K562 (cell line): Measurements from ENCODE around the gene CPPED1. TPM values are rescaled to one million over a fixed set of nuclear protein-coding genes. Genes with fewer than 3 reads are reported as not detected.

ENCODE experiments used
- ATAC-seq: fragments of 200-7000 bp; cut with Tn5 transposase; 3 replicates; pipeline ENCODE4 v1.9.1; 2020; ENCODE audit warnings: moderate library complexity
- BruUV-seq: library from RNA; stranded (reverse); fragments of 400-500 nt; replicated peaks from 2 replicates; lab custom pipeline; 2021; lab: Mats Ljungman, UMichigan
- CTCF ChIA-PET: fragments of 300-600 bp; formaldehyde crosslinking; extraction: SDS; loops from one replicate; lab custom pipeline; 2021; ENCODE audit warnings: low intra/inter-chr PET ratio; lab: Yijun Ruan, JAX
- POLR2A ChIA-PET: fragments of 300-600, 350-650 bp; sonication (Branson Sonifier 250); formaldehyde crosslinking; extraction: SDS; loops from one replicate; lab custom pipeline; 2021; ENCODE audit warnings: antibody characterized with exemption, inconsistent platforms; lab: Yijun Ruan, JAX
- DNase-seq, 4 experiments: peaks; one replicate each; pipeline versions ENCODE4 v3.0.0 to v3.0.0-alpha.2; 2011 to 2018; ENCODE audit warnings: low spot score in 3 of 4, mixed read lengths in 3 of 4; ENCODE audit errors: extremely low read depth in 1 of 4
- FAIRE-seq: peaks from 2 replicates; lab custom pipeline; 2011; peaks lifted over from hg19 to GRCh38; lab: Jason Lieb, UNC
- H2AFZ ChIP-seq: 2 replicates; pipeline ENCODE4 v1.6.0; 2011; ENCODE audit warnings: low read depth, low read length, control low read depth, inconsistent platforms
- H3K27ac ChIP-seq: fragments of 200-600 bp; 3 replicates; pipeline ENCODE4 v1.8.0; 2011; ENCODE audit warnings: low read depth, mild to moderate bottlenecking, control low read depth, inconsistent platforms, low read length, moderate library complexity, mixed read lengths; ENCODE audit errors: extremely low read depth
- H3K27me3 ChIP-seq, 2 experiments: fragments of 300-600 bp in 1 of 2; 2 replicates in 1 of 2; 3 replicates in 1 of 2; pipeline versions ENCODE4 v1.6.0 to v1.8.0; 2011; ENCODE audit warnings: inconsistent platforms in 2 of 2, low read length in 2 of 2, mild to moderate bottlenecking in 1 of 2, mixed read lengths in 1 of 2, moderate library complexity in 1 of 2; ENCODE audit not compliant: control insufficient read depth in 2 of 2, insufficient read depth in 2 of 2
- H3K36me3 ChIP-seq: fragments of 300-600 bp; 3 replicates; pipeline ENCODE4 v1.8.0; 2011; ENCODE audit warnings: mild to moderate bottlenecking, low read length, inconsistent platforms; ENCODE audit not compliant: control insufficient read depth, insufficient read depth
- H3K4me1 ChIP-seq, 2 experiments: fragments of 200-600 bp in 1 of 2; replicated peaks in 1 of 2; 2 replicates in 1 of 2; 3 replicates in 1 of 2; pipeline versions ENCODE4 v1.5.1 to v1.8.0; 2011; ENCODE audit warnings: inconsistent platforms in 2 of 2, low read length in 2 of 2, mild to moderate bottlenecking in 1 of 2, mixed read lengths in 1 of 2, moderate library complexity in 1 of 2; ENCODE audit not compliant: control insufficient read depth in 2 of 2, insufficient read depth in 2 of 2
- H3K4me2 ChIP-seq: 2 replicates; pipeline ENCODE4 v1.6.1; 2011; ENCODE audit warnings: low read length, control low read depth, inconsistent platforms, mixed read lengths; ENCODE audit not compliant: insufficient read depth
- H3K4me3 ChIP-seq: fragments of 200-600 bp; sonication (generic), shearing (Covaris generic); 2 replicates; pipeline ENCODE4 v1.5.1; 2016; ENCODE audit warnings: control low read depth, inconsistent platforms
- H3K79me2 ChIP-seq: fragments of 200-600 bp; 3 replicates; pipeline ENCODE4 v1.8.0; 2011; ENCODE audit warnings: low read length, inconsistent platforms; ENCODE audit not compliant: control insufficient read depth, insufficient read depth
- H3K9ac ChIP-seq, 2 experiments: 2 replicates each; pipeline versions ENCODE4 v1.6.0 to v1.6.1; 2011; ENCODE audit warnings: low read depth in 2 of 2, low read length in 2 of 2, control low read depth in 1 of 2, inconsistent platforms in 1 of 2, mild to moderate bottlenecking in 1 of 2, mixed read lengths in 1 of 2; ENCODE audit not compliant: insufficient read depth in 1 of 2
- H3K9me1 ChIP-seq: one replicate; pipeline ENCODE4 v1.6.0; 2011; ENCODE audit warnings: inconsistent platforms, mild to moderate bottlenecking, low read length, moderate library complexity; ENCODE audit not compliant: control insufficient read depth, insufficient read depth
- H3K9me3 ChIP-seq: replicated peaks from 2 replicates; pipeline ENCODE4 v1.5.1; 2011; ENCODE audit warnings: low read depth, low read length, inconsistent platforms; ENCODE audit not compliant: control insufficient read depth, insufficient read depth
- H4K20me1 ChIP-seq: replicated peaks from 2 replicates; pipeline ENCODE4 v1.6.1; 2011; ENCODE audit warnings: low read length, inconsistent platforms, mixed read lengths; ENCODE audit not compliant: control insufficient read depth, insufficient read depth
- BDP1 ChIP-seq: IDR thresholded peaks from 3 replicates; pipeline ENCODE4 v1.6.1; 2011; ENCODE audit not compliant: insufficient read length, insufficient read depth
- BRCA1 ChIP-seq, 2 experiments: fragments of 450-650 bp in 1 of 2; sonication (generic) in 1 of 2; formaldehyde crosslinking in 1 of 2; IDR thresholded peaks; 2 replicates each; pipeline versions ENCODE4 v1.5.0 to v1.6.1; 2017 to 2020; ENCODE audit warnings: mild to moderate bottlenecking in 1 of 2, missing genetic modification reagents in 1 of 2
- E2F6 ChIP-seq, 2 experiments: IDR thresholded peaks; 2 replicates each; pipeline ENCODE4 v1.6.1; 2011; ENCODE audit warnings: borderline replicate concordance in 1 of 2, control low read depth in 1 of 2, low read depth in 1 of 2, low read length in 1 of 2, mild to moderate bottlenecking in 1 of 2, mixed read lengths in 1 of 2, moderate library complexity in 1 of 2; ENCODE audit not compliant: insufficient read depth in 1 of 2, insufficient read length in 1 of 2, poor library complexity in 1 of 2, severe bottlenecking in 1 of 2; ENCODE audit errors: extremely low read depth in 1 of 2
- FOXJ3 ChIP-seq: sonication (generic); formaldehyde crosslinking; IDR thresholded peaks from 2 replicates; pipeline ENCODE4 v1.4.0; 2020; ENCODE audit warnings: mild to moderate bottlenecking, missing genetic modification reagents
- HDAC1 ChIP-seq, 2 experiments: fragments of 450-650 bp; IDR thresholded peaks; 2 replicates each; pipeline ENCODE4 v1.6.1; 2016 to 2017; ENCODE audit warnings: inconsistent platforms in 1 of 2, mild to moderate bottlenecking in 1 of 2, moderate library complexity in 1 of 2
- JUN ChIP-seq, 2 experiments: sonication (generic) in 1 of 2; formaldehyde crosslinking in 1 of 2; IDR thresholded peaks; 2 replicates each; pipeline versions ENCODE4 v1.6.1 to v1.8.0; 2012 to 2022; ENCODE audit warnings: borderline replicate concordance in 2 of 2, mild to moderate bottlenecking in 2 of 2, improper control_type of control experiment in 1 of 2, low read depth in 1 of 2, low read length in 1 of 2, missing genetic modification reagents in 1 of 2
- MEF2A ChIP-seq: IDR thresholded peaks from 2 replicates; pipeline ENCODE4 v1.6.1; 2011; ENCODE audit warnings: low read depth, mild to moderate bottlenecking, low read length, moderate library complexity; ENCODE audit not compliant: control insufficient read depth
- MEIS2 ChIP-seq: fragments of 450-650 bp; IDR thresholded peaks from 2 replicates; pipeline ENCODE4 v1.6.1; 2014; ENCODE audit warnings: mild to moderate bottlenecking; ENCODE audit not compliant: partially characterized antibody
- TAF7 ChIP-seq: fragments of 450-650 bp; IDR thresholded peaks from 2 replicates; pipeline ENCODE4 v1.6.1; 2016; ENCODE audit warnings: missing genetic modification characterization, missing compliant biosample characterization
- ZBTB1 ChIP-seq: sonication (generic); formaldehyde crosslinking; IDR thresholded peaks from 2 replicates; pipeline ENCODE4 v1.8.1; 2023; ENCODE audit warnings: missing genetic modification reagents, low read depth, mild to moderate bottlenecking, borderline replicate concordance
- ZBTB7A ChIP-seq: IDR thresholded peaks from 2 replicates; pipeline ENCODE4 v1.6.1; 2011; ENCODE audit warnings: low read depth, mild to moderate bottlenecking, low read length, moderate library complexity, borderline replicate concordance; ENCODE audit not compliant: control insufficient read depth
- ZNF274 ChIP-seq: IDR thresholded peaks from 2 replicates; pipeline ENCODE4 v1.6.1; 2011; ENCODE audit warnings: low read depth, mild to moderate bottlenecking, low read length, moderate library complexity, borderline replicate concordance
- WGBS: fragments of 100-300 bp; shearing (Covaris generic); methylation state at CpG from one replicate; pipeline ENCODE4 v1.1.6; 2016; ENCODE audit warnings: low coverage, mixed read lengths; ENCODE audit not compliant: insufficient coverage; ENCODE audit errors: missing lambda C conversion rate; 5-methylcytosine and 5-hydroxymethylcytosine counted together
- in situ Hi-C: fragments of 300-500 bp; cut with MboI; formaldehyde crosslinking; loops from 4 replicates; pipeline ENCODE4 v1.15.0; 2018; ENCODE audit warnings: inconsistent platforms, mixed read lengths
- intact Hi-C: fragments of 100-400 bp; cut with micrococcal nuclease; formaldehyde crosslinking; loops from 2 replicates; pipeline ENCODE4 v1.14.2; 2022
- polyA plus RNA-seq, 8 experiments: library from polyadenylated mRNA; depleted of rRNA in 4 of 8; stranded (reverse) in 5 of 8; unstranded in 3 of 8; fragments of >200 nt; fragmentation: Nextera tagmentation in 2 of 8; fragmentation: Illumina TruSeq in 1 of 8; extraction: Ambion mirVana in 2 of 8; extraction: Trizol in 1 of 8; gene quantifications; 2 replicates each; pipeline versions ENCODE4 v1.2.1 to v1.2.3, GENCODE V29; 2011 to 2014; ENCODE audit warnings: inconsistent platforms in 1 of 8, missing spikeins in 1 of 8
- total RNA-seq, 7 experiments: library from RNA; depleted of rRNA in 6 of 7; stranded (reverse); fragments of >200 nt in 6 of 7; fragmentation: Illumina TruSeq in 2 of 7; extraction: Trizol in 2 of 7; gene quantifications; 2 replicates each; pipeline versions ENCODE4 v1.2.1 to v1.2.3, GENCODE V29; 2011 to 2021; ENCODE audit warnings: low replicate concordance in 1 of 7
- TF ChIP-seq, protein P1 (sequence below): fragments of 450-650 bp; IDR thresholded peaks from 2 replicates; pipeline ENCODE4 v1.6.1; 2018; ENCODE audit not compliant: partially characterized antibody
- TF ChIP-seq, protein P2 (sequence below): fragments of 450-650 bp; formaldehyde crosslinking; IDR thresholded peaks from 2 replicates; pipeline ENCODE4 v1.4.0; 2022; ENCODE audit warnings: missing genetic modification characterization

The CPPED1 gene
- total and polyA plus RNA-seq, 9 of the 15 experiments (the other 6 are each of a cell fraction or from before 2014, with no cell fraction given) = 7.5 to 25.7 (median 16.9) TPM

GRCh38 chr16:12716658-12717057, 87.0 kb downstream of the CPPED1 start:
- ChIA-PET POLR2A (no interaction called here), CTCF (no interaction called here)
- intact Hi-C loops (no loop called here), in situ Hi-C loops (no loop called here)
- no peak for FAIRE-seq
- Histone ChIP-seq H3K4me2 (no peak overlapping the region), H3K79me2 (no peaks in the 10 kb centered on the region), H3K27ac (no peak overlapping the region), H3K9ac (no peak overlapping the region), H3K27me3 (no peaks in the 10 kb centered on the region), H3K9me1 (no peaks in the 10 kb centered on the region), H3K9me3 (no peaks in the 10 kb centered on the region), H3K4me1 (no peaks in the 10 kb centered on the region; a peak in 1 of 5 replicates), H4K20me1 (no peaks in the 10 kb centered on the region)
- DNase-seq = no peak
- WGBS = 71% methylated on average over 3 of the region's 3 CpGs
- ATAC-seq = no peak
- no TSS peak for BruUV-seq
- TF ChIP-seq FOXJ3 (CRISPR knock-in tag) = no peak
- no peak for TF ChIP-seq BRCA1 (IDR thresholded peaks at IDR 0.05)
- no peak for TF ChIP-seq BRCA1 (CRISPR knock-in tag; IDR thresholded peaks at IDR 0.05)
- no peak for TF ChIP-seq E2F6 (IDR thresholded peaks at IDR 0.05; ENCODE audit: borderline replicate concordance in 1 of 2, extremely low read depth in 1 of 2, insufficient read depth in 1 of 2, insufficient read length in 1 of 2, low read depth in 1 of 2, low read length in 1 of 2, poor library complexity in 1 of 2, severe bottlenecking in 1 of 2)
- no peak for TF ChIP-seq TAF7
- no peak for TF ChIP-seq ZBTB1 (CRISPR knock-in tag)
- no peak for TF ChIP-seq BDP1
- TF ChIP-seq, protein P1, sequence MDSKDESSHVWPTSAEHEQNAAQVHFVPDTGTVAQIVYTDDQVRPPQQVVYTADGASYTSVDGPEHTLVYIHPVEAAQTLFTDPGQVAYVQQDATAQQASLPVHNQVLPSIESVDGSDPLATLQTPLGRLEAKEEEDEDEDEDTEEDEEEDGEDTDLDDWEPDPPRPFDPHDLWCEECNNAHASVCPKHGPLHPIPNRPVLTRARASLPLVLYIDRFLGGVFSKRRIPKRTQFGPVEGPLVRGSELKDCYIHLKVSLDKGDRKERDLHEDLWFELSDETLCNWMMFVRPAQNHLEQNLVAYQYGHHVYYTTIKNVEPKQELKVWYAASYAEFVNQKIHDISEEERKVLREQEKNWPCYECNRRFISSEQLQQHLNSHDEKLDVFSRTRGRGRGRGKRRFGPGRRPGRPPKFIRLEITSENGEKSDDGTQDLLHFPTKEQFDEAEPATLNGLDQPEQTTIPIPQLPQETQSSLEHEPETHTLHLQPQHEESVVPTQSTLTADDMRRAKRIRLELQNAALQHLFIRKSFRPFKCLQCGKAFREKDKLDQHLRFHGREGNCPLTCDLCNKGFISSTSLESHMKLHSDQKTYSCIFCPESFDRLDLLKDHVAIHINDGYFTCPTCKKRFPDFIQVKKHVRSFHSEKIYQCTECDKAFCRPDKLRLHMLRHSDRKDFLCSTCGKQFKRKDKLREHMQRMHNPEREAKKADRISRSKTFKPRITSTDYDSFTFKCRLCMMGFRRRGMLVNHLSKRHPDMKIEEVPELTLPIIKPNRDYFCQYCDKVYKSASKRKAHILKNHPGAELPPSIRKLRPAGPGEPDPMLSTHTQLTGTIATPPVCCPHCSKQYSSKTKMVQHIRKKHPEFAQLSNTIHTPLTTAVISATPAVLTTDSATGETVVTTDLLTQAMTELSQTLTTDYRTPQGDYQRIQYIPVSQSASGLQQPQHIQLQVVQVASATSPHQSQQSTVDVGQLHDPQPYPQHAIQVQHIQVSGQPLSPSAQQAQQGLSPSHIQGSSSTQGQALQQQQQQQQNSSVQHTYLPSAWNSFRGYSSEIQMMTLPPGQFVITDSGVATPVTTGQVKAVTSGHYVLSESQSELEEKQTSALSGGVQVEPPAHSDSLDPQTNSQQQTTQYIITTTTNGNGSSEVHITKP = no peak
- TF ChIP-seq MEIS2 = no peak
- no peak for TF ChIP-seq ZNF274
- no peak for TF ChIP-seq HDAC1 (IDR thresholded peaks at IDR 0.05)
- no peak for TF ChIP-seq ZBTB7A
- TF ChIP-seq JUN (IDR thresholded peaks at IDR 0.05; ENCODE audit: borderline replicate concordance, low read depth, low read length) = no peak
- no peak for TF ChIP-seq JUN (CRISPR knock-in tag; IDR thresholded peaks at IDR 0.05; ENCODE audit: borderline replicate concordance)
- no peak for TF ChIP-seq MEF2A
- TF ChIP-seq, protein P2, sequence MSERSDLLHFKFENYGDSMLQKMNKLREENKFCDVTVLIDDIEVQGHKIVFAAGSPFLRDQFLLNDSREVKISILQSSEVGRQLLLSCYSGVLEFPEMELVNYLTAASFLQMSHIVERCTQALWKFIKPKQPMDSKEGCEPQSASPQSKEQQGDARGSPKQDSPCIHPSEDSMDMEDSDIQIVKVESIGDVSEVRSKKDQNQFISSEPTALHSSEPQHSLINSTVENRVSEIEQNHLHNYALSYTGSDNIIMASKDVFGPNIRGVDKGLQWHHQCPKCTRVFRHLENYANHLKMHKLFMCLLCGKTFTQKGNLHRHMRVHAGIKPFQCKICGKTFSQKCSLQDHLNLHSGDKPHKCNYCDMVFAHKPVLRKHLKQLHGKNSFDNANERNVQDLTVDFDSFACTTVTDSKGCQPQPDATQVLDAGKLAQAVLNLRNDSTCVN (CRISPR knock-in tag) = no peak
- TF ChIP-seq, all 486 proteins: peak for 0
- no peak overlapping the region for H2AFZ ChIP-seq
- H3K4me3 ChIP-seq = no peak overlapping the region
- H3K36me3 ChIP-seq = no peaks in the 10 kb centered on the region; the same call in 2 of the 3 replicates
